Parathyroid adenoma (tissue), 2 donors: ENCODE measurements around the gene YBX2.
A peak's percentile ranks its signal among the peaks of the same experiment; 100 is the strongest.

Experiments used
- H2AFZ ChIP-seq: fragments of 300-600 bp; sonication (generic); one replicate; pipeline ENCODE4 v1.7.0; 2017; ENCODE audit warnings: antibody characterized with exemption, mild to moderate bottlenecking
- H3K27ac ChIP-seq: fragments of 300-600 bp; sonication (generic); one replicate; pipeline ENCODE4 v1.7.0; 2017
- H3K27me3 ChIP-seq: fragments of 300-600 bp; sonication (generic); one replicate; pipeline ENCODE4 v1.7.0; 2017; ENCODE audit warnings: low read length; ENCODE audit not compliant: control insufficient read depth, insufficient read depth
- H3K36me3 ChIP-seq: fragments of 300-600 bp; sonication (generic); one replicate; pipeline ENCODE4 v1.7.0; 2017; ENCODE audit warnings: low read length; ENCODE audit not compliant: control insufficient read depth, insufficient read depth
- H3K4me1 ChIP-seq: fragments of 300-600 bp; sonication (generic); one replicate; pipeline ENCODE4 v1.7.0; 2017; ENCODE audit warnings: control low read depth
- H3K4me2 ChIP-seq: fragments of 300-600 bp; sonication (generic); one replicate; pipeline ENCODE4 v1.7.0; 2017; ENCODE audit warnings: low read length
- H3K4me3 ChIP-seq: fragments of 300-600 bp; sonication (generic); one replicate; pipeline ENCODE4 v1.7.0; 2017; ENCODE audit warnings: low read depth, low read length
- H3K79me2 ChIP-seq: fragments of 300-600 bp; sonication (generic); one replicate; pipeline ENCODE4 v1.7.0; 2017; ENCODE audit warnings: control low read depth
- H3K9ac ChIP-seq: fragments of 300-600 bp; sonication (generic); one replicate; pipeline ENCODE4 v1.7.0; 2017; ENCODE audit warnings: mild to moderate bottlenecking
- H3K9me3 ChIP-seq: fragments of 300-600 bp; sonication (generic); one replicate; pipeline ENCODE4 v1.7.0; 2017; ENCODE audit warnings: low read length; ENCODE audit not compliant: control insufficient read depth
- TF ChIP-seq, protein P1 (sequence below): fragments of 300-600 bp; sonication (generic); IDR thresholded peaks from one replicate; pipeline ENCODE4 v1.7.0; 2017; ENCODE audit warnings: antibody characterized with exemption, mild to moderate bottlenecking
- donor health status: primary hyperparathyroidism.

Gene YBX2

DNA sequence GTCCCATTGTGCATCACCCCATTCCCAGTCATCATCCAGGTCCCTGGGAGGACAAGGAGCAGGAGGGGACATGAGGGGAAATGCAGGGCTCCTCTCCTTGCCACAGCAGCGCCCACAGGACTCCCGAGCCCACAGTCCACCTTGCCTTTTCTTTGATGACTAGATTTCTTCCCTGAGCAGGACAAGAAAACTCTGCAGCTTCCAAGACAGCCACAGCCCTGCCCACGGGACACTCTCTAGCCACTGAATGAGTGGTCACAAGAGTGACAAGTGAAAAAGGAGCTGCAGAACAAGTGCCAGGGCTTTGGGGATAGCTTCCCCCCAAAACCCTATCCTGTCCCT is 30.0 kb upstream of the YBX2 start:
- H3K9me3 ChIP-seq: no peaks in the 10 kb centered on the region
- H3K79me2 ChIP-seq: peaks cover 7% of the 10 kb centered on the region
- H3K4me3 ChIP-seq: no peak overlapping the region
- H3K27me3 ChIP-seq: no peaks in the 10 kb centered on the region
- no peak overlapping the region for H3K27ac ChIP-seq
- peaks cover 6% of the 10 kb centered on the region for H3K4me1 ChIP-seq
- H2AFZ ChIP-seq: no peak overlapping the region
- H3K9ac ChIP-seq: no peak overlapping the region
- H3K4me2 ChIP-seq: no peak overlapping the region
- TF ChIP-seq, protein P1, sequence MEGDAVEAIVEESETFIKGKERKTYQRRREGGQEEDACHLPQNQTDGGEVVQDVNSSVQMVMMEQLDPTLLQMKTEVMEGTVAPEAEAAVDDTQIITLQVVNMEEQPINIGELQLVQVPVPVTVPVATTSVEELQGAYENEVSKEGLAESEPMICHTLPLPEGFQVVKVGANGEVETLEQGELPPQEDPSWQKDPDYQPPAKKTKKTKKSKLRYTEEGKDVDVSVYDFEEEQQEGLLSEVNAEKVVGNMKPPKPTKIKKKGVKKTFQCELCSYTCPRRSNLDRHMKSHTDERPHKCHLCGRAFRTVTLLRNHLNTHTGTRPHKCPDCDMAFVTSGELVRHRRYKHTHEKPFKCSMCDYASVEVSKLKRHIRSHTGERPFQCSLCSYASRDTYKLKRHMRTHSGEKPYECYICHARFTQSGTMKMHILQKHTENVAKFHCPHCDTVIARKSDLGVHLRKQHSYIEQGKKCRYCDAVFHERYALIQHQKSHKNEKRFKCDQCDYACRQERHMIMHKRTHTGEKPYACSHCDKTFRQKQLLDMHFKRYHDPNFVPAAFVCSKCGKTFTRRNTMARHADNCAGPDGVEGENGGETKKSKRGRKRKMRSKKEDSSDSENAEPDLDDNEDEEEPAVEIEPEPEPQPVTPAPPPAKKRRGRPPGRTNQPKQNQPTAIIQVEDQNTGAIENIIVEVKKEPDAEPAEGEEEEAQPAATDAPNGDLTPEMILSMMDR: no peak
- no peaks in the 10 kb centered on the region for H3K36me3 ChIP-seq

DNA sequence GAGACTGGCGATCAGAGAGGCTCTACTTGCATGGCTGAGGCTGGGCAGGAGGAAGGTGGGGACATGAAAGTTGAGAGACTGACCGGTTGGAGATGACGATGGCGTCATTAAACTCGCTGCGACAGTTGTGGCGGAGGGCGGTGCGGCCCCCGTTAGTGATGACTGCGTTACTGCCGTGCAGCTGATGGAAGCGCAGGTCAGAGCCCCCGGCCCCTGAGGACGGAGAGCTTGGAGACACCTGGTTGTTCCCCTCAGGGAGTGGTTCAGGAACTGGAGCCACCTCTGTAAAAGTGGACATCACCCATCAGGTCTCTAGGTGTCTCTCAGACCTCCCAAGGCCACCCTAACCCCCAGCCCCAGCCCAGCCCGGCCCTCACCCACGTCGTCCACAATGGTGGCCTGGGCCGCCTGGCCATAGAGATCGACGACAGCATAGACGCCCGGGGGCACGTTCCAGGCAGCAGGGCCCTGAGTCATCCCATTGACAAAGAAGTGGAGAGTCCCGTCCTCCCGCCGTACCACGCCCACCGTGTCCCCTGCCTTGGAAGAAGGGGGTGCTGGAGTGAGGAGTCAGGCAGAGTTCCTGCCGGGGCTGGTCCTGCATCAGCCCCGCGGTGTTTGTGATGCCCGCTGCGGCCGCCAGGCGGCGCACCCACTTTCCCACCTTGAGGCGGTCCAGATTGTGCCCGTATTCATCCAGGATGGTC is 29.4 kb upstream of the YBX2 start:
- no peaks in the 10 kb centered on the region for H3K27me3 ChIP-seq
- H2AFZ ChIP-seq: no peak overlapping the region
- H3K4me3 ChIP-seq: no peak overlapping the region
- no peak overlapping the region for H3K27ac ChIP-seq
- no peak overlapping the region for H3K9ac ChIP-seq
- peaks cover 7% of the 10 kb centered on the region for H3K79me2 ChIP-seq
- H3K9me3 ChIP-seq: no peaks in the 10 kb centered on the region
- TF ChIP-seq, protein P1: peak; percentile 69
- peaks cover 6% of the 10 kb centered on the region for H3K4me1 ChIP-seq
- H3K4me2 ChIP-seq: no peak overlapping the region
- no peaks in the 10 kb centered on the region for H3K36me3 ChIP-seq

DNA sequence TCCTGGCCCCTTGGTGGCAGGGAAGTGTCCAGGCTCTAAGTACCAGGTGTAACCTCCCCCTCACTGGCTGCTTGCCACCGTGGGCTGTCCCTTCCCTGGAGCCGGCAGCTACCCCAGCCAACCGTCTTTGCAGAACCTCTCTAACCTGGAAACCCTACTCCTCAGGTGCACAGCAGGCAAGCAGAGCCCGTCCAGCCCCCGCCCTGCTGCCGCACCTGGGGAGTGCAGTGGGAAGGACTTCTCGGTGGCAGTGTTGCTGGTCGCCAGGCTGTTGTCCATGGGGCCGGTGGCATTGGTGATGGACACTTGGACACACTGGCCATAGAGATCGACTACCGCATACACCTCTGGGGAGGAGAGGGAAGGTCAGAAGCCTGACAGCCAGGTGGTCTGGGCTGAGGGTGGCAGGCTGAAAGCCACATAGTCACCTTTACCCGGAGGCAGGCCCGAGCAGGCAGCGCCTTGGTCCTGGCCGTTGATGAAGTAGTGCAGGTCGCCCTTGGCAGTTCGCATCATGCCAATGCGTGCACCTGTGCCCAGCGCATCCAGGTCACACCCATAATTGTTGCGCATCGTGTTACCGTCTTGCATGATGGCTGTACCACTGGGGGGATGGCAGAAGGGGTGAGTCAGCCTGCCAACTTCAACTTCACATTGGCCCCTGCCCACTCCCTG is 28.2 kb upstream of the YBX2 start:
- Histone ChIP-seq H2AFZ (no peak overlapping the region), H3K27ac (no peak overlapping the region), H3K9ac (no peak overlapping the region), H3K9me3 (no peaks in the 10 kb centered on the region), H3K36me3 (no peaks in the 10 kb centered on the region), H3K27me3 (no peaks in the 10 kb centered on the region), H3K79me2 (peaks cover 7% of the 10 kb centered on the region), H3K4me1 (no peaks in the 10 kb centered on the region), H3K4me2 (no peak overlapping the region), H3K4me3 (no peak overlapping the region)
- TF ChIP-seq, protein P1: no peak

DNA sequence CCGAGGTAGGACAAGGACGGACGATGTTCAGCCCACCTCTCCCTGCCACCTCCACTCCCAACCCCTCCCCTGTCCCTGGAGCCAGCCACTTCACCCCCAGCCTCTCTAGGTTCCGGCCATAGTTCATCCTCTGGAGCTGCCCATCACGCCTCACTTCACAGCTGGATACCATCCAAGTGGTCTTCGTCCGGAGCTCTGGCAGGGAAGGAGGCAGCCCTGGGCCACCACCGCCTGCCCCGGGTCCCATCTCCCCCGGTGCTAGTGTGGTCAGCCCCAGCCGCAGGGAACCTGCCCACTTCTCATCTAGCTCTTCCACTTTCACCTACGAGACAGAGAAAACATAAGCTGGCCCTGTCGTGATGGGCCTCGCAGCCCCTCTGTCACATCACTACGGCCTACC is 27.0 kb upstream of the YBX2 start:
- H3K4me2 ChIP-seq: no peak overlapping the region
- no peaks in the 10 kb centered on the region for H3K36me3 ChIP-seq
- H3K27me3 ChIP-seq: no peaks in the 10 kb centered on the region
- H3K79me2 ChIP-seq: peaks cover 7% of the 10 kb centered on the region
- TF ChIP-seq, protein P1: no peak
- H3K27ac ChIP-seq: no peak overlapping the region
- H3K9me3 ChIP-seq: no peaks in the 10 kb centered on the region
- H3K9ac ChIP-seq: no peak overlapping the region
- H3K4me3 ChIP-seq: no peak overlapping the region
- H3K4me1 ChIP-seq: no peaks in the 10 kb centered on the region
- no peak overlapping the region for H2AFZ ChIP-seq
